Heart right ventricle (tissue), 16 donors: ENCODE data around the gene ATG7. TPM values are rescaled to one million over a fixed set of nuclear protein-coding genes. Genes with fewer than 3 reads are reported as not detected.
"Not testable (repeated sequence)": the region's sequence is repeated elsewhere in the genome, so short reads cannot be mapped to it uniquely, and the experiment has no call there.

Experiments used
- ATAC-seq, 8 donors: fragments of 200-7000 bp; cut with Tn5 transposase; one replicate each; pipeline ENCODE4 v1.9.1; 2020; ENCODE audit warnings: mild to moderate bottlenecking in 8 of 8, moderate library complexity in 8 of 8, moderate number of reproducible peaks in 1 of 8
- DNase-seq, 2 donors: peaks; one replicate each; pipeline ENCODE4 v3.0.0-alpha.2; 2020
- H3K27ac ChIP-seq, 10 donors: fragments of 200-600 bp; sonication (generic) in 2 of 10; one replicate each; pipeline versions ENCODE4 v1.5.0 to v1.8.0; 2020 to 2022; ENCODE audit warnings: mild to moderate bottlenecking in 3 of 10
- H3K27me3 ChIP-seq, 7 donors: fragments of 200-600 bp; one replicate each; pipeline ENCODE4 v1.8.0; 2021 to 2022; ENCODE audit warnings: mild to moderate bottlenecking in 2 of 7
- H3K36me3 ChIP-seq, 9 donors: fragments of 200-600 bp; sonication (generic) in 1 of 9; one replicate each; pipeline versions ENCODE4 v1.5.0 to v1.8.0; 2020 to 2022; ENCODE audit warnings: mild to moderate bottlenecking in 2 of 9
- H3K4me1 ChIP-seq, 9 donors: fragments of 200-600 bp; sonication (generic) in 1 of 9; one replicate each; pipeline versions ENCODE4 v1.5.0 to v1.8.0; 2020 to 2022; ENCODE audit warnings: mild to moderate bottlenecking in 4 of 9
- H3K4me3 ChIP-seq, 10 donors: fragments of 200-600 bp; sonication (generic) in 2 of 10; one replicate each; pipeline versions ENCODE4 v1.5.0 to v1.8.0; 2020 to 2022; ENCODE audit warnings: mild to moderate bottlenecking in 7 of 10, moderate library complexity in 2 of 10
- H3K9me3 ChIP-seq, 11 donors: fragments of 200-600 bp in 10 of 11; sonication (generic) in 2 of 11; one replicate each; pipeline versions ENCODE4 v1.5.0 to v1.8.0; 2013 to 2022; ENCODE audit warnings: mild to moderate bottlenecking in 2 of 11, control low read depth in 1 of 11, moderate library complexity in 1 of 11
- CTCF ChIP-seq, 9 donors: fragments of 200-600 bp; sonication (generic) in 2 of 9; IDR thresholded peaks; one replicate each; pipeline versions ENCODE4 v1.5.0 to v1.8.0; 2021 to 2022; ENCODE audit warnings: antibody characterized with exemption in 9 of 9, mild to moderate bottlenecking in 5 of 9, moderate library complexity in 1 of 9
- WGBS, 2 donors: extraction: QIAGEN DNeasy Blood & Tissue Kit; methylation state at CpG; one replicate each; pipeline ENCODE4 v1.1.7; 2013; ENCODE audit warnings: inconsistent platforms in 1 of 2; 5-methylcytosine and 5-hydroxymethylcytosine counted together
- intact Hi-C, 10 donors: fragments of 100-400 bp; cut with DNase I; formaldehyde crosslinking; loops; one replicate each; pipeline versions ENCODE4 v1.11.1 to v1.14.2; 2022
- polyA plus RNA-seq, 2 donors: library from polyadenylated mRNA; stranded (reverse); fragments of 200-250 nt; gene quantifications; one replicate each; pipeline ENCODE4 v1.2.3, GENCODE V29; 2013
- total RNA-seq, 10 donors: library from RNA; stranded (reverse); fragmentation: NEBNext Ultra II Directional in 3 of 10; extraction: Animal tissue kit (Norgen Biotek cat#: 25700) in 3 of 10; gene quantifications; one replicate each; pipeline versions ENCODE4 v1.2.1 to v1.2.4, GENCODE V29; 2021 to 2023
- donor health status: Arrhythmogenic right ventricular cardiomyopathy.
- donor health status: ischemic (EF 13 %, LVEDD 7.1; RV severe dilation, severe dysfunction).
- donor health status: healthy with polysubstance abuse.
- donor health status: DM: no; HTN: yes; CAD: no.
- donor health status: DM: no; HTN: no; CAD: no.
- donor health status: ischemic (EF 25% LVEDD 6.9; RV normal size, moderate dysfunction).
- donor health status: ischemic (EF 25% LVEDD 5.7; RV mildly dilated, moderate dysfunction).
- donor health status: healthy.
- donor health status: DM: yes; HTN: yes; CAD: no.
- donor health status: Ischemic cardiomyopathy.
- donor health status: ischemic (EF 35%, LVEDD 5.7; RV mildly dilated, moderate dysfunction).
- donor health status: nonischemic (EF 11% LVEDD 7.7; RV severe dilation, severe dysfunction).
- donor health status: DM: yes; HTN: yes; CAD: no.
- donor health status: PGD.
- donor health status: ischemic (EF 29% LVEDD 5.4; RV normal size, mild dysfunction).
- donor health status: nonischemic (EF 23%, LVEDD 6.1; RV moderate dilation, normal function).

Gene ATG7
- total and polyA plus RNA-seq, 12 donors = 5.3 to 24.1 (median 16.8) TPM

- DNase-seq (no peak), ATAC-seq (no peak)
- Histone ChIP-seq H3K9me3 (no peaks in the 10 kb centered on the region), H3K4me1 (peaks cover 0 to 14% (median 8%) of the 10 kb centered on the region in 9 donors), H3K27ac (no peak overlapping the region), H3K27me3 (no peaks in the 10 kb centered on the region), H3K36me3 (no peaks in the 10 kb centered on the region), H3K4me3 (no peak overlapping the region)
- no peak for TF ChIP-seq CTCF (IDR thresholded peaks at IDR 0.05)
- intact Hi-C loops = no loop called here
- WGBS, 2 donors = 90 to 96% methylated on average over 5 of the region's 5 CpGs
Measured at GRCh38 chr3:11522398-11522715, 250.2 kb downstream of the ATG7 start.

GRCh38 chr3:11522953-11523571, 250.9 kb downstream of the ATG7 start:
- intact Hi-C loops = no loop called here
- H3K4me3 ChIP-seq = no peak overlapping the region
- no peak for TF ChIP-seq CTCF (IDR thresholded peaks at IDR 0.05)
- no peaks in the 10 kb centered on the region for H3K27me3 ChIP-seq
- H3K36me3 ChIP-seq = no peaks in the 10 kb centered on the region
- peak in 1 of 8 donors; percentile 9 for ATAC-seq
- H3K27ac ChIP-seq = peak overlapping the region in 5 of 10 donors; percentile 12 to 49 (median 18)
- WGBS, 2 donors = 82 to 83% methylated on average over 8 of the region's 8 CpGs
- no peak for DNase-seq
- H3K9me3 ChIP-seq = no peaks in the 10 kb centered on the region
- H3K4me1 ChIP-seq = peaks cover 0 to 14% (median 8%) of the 10 kb centered on the region in 9 donors

GRCh38 chr3:11523572-11524101, 251.4 kb downstream of the ATG7 start:
- H3K27me3 ChIP-seq = no peaks in the 10 kb centered on the region
- intact Hi-C loops = no loop called here
- H3K36me3 ChIP-seq = no peaks in the 10 kb centered on the region
- TF ChIP-seq CTCF (IDR thresholded peaks at IDR 0.05) = no peak
- H3K27ac ChIP-seq = peak overlapping the region in 5 of 10 donors; percentile 12 to 49 (median 18)
- WGBS, 2 donors = 65 to 71% methylated on average over 7 of the region's 7 CpGs
- no peaks in the 10 kb centered on the region for H3K9me3 ChIP-seq
- ATAC-seq (peak in 4 of 8 donors; percentile 26 to 59 (median 44)), DNase-seq (no peak)
- peaks cover 0 to 14% (median 8%) of the 10 kb centered on the region in 9 donors for H3K4me1 ChIP-seq
- H3K4me3 ChIP-seq = no peak overlapping the region

GRCh38 chr3:11526121-11526520, 253.9 kb downstream of the ATG7 start:
- 99% methylated on average over 5 of the region's 5 CpGs for WGBS, 2 donors
- H3K9me3 ChIP-seq, H3K4me3 ChIP-seq, intact Hi-C loops, H3K36me3 ChIP-seq, ATAC-seq, H3K27me3 ChIP-seq, DNase-seq, H3K27ac ChIP-seq: not testable (repeated sequence)
- H3K4me1 ChIP-seq = peaks cover 2 to 27% (median 13%) of the 10 kb centered on the region in 9 donors

GRCh38 chr3:11529281-11529680, 257.1 kb downstream of the ATG7 start:
- intact Hi-C loops = no loop called here
- ATAC-seq (no peak), DNase-seq (no peak)
- 75% methylated on average over 4 of the region's 4 CpGs for WGBS, 2 donors
- Histone ChIP-seq H3K27ac (no peak overlapping the region), H3K36me3 (no peaks in the 10 kb centered on the region), H3K4me3 (no peak overlapping the region), H3K27me3 (no peaks in the 10 kb centered on the region), H3K4me1 (peaks cover 0 to 30% (median 13%) of the 10 kb centered on the region in 9 donors), H3K9me3 (no peaks in the 10 kb centered on the region)
- TF ChIP-seq CTCF (IDR thresholded peaks at IDR 0.05) = no peak
